Upper lobe of right lung (tissue), 1 donor: ENCODE results near the gene ME3. TPM values are rescaled to one million over a fixed set of nuclear protein-coding genes. Genes with fewer than 3 reads are reported as not detected.
"Not testable (repeated sequence)": the region's sequence is repeated elsewhere in the genome, so short reads cannot be mapped to it uniquely, and the experiment has no call there.

Experiments used
- ATAC-seq: fragments of 200-7000 bp; cut with Tn5 transposase; one replicate; pipeline ENCODE4 v1.9.1; 2020; ENCODE audit warnings: mild to moderate bottlenecking, moderate library complexity
- DNase-seq: peaks from one replicate; pipeline ENCODE4 v3.0.0-alpha.2; 2020
- H3K27ac ChIP-seq: fragments of 200-600 bp; one replicate; pipeline ENCODE4 v1.8.0; 2022
- H3K27me3 ChIP-seq: fragments of 200-600 bp; one replicate; pipeline ENCODE4 v1.8.0; 2022; ENCODE audit warnings: mild to moderate bottlenecking
- H3K36me3 ChIP-seq: fragments of 200-600 bp; one replicate; pipeline ENCODE4 v1.8.0; 2022
- H3K4me1 ChIP-seq: fragments of 200-600 bp; one replicate; pipeline ENCODE4 v1.8.0; 2022
- H3K4me3 ChIP-seq: fragments of 200-600 bp; one replicate; pipeline ENCODE4 v1.8.0; 2022; ENCODE audit warnings: mild to moderate bottlenecking
- H3K9me3 ChIP-seq: fragments of 200-600 bp; one replicate; pipeline ENCODE4 v1.8.0; 2022
- CTCF ChIP-seq: fragments of 200-600 bp; IDR thresholded peaks from one replicate; pipeline ENCODE4 v1.8.0; 2022; ENCODE audit warnings: antibody characterized with exemption
- intact Hi-C: fragments of 100-400 bp; cut with DNase I; formaldehyde crosslinking; loops from one replicate; pipeline ENCODE4 v1.11.0; 2022
- total RNA-seq: library from RNA; stranded (reverse); fragmentation: NEBNext Ultra II Directional; extraction: Animal tissue kit (Norgen Biotek cat#: 25700); gene quantifications from one replicate; pipeline ENCODE4 v1.2.1, GENCODE V29; 2021
- donor health status: DM: no; HTN: yes; CAD: no; lungs with severe emphysema.

Gene ME3
- total RNA-seq, 1 donor from 2014 or later = 24.7 TPM

- TF ChIP-seq CTCF = no peak
- H3K36me3 ChIP-seq = no peaks in the 10 kb centered on the region
- intact Hi-C loops = no loop called here
- no peaks in the 10 kb centered on the region for H3K9me3 ChIP-seq
- no peaks in the 10 kb centered on the region for H3K27me3 ChIP-seq
- H3K4me1 ChIP-seq = no peaks in the 10 kb centered on the region
- no peak overlapping the region for H3K4me3 ChIP-seq
- ATAC-seq (no peak), DNase-seq (no peak)
- H3K27ac ChIP-seq = no peak overlapping the region
Measured at GRCh38 chr11:86663291-86663690, 9.1 kb downstream of the ME3 start.

DNA sequence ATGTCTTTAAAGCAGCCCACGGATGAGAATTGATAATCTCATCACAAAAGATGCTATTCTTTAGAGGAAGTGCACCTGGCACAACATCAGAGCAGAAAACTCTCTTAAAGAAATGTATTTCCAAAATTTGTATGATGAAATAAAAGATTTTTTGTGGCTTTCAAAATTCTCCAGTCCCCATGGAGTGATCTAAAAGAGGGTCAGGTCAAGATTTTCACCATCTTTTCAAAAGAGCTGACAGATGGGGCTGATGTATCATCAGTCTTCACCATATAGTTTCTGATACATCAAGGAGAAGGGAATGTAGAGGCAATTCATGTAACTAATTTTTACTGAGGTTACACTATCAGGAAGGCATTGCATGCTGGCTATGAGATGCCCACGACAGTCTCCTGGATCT lies 11.7 kb downstream of the ME3 start:
- no peak for TF ChIP-seq CTCF
- no peak for DNase-seq
- Histone ChIP-seq H3K9me3 (no peaks in the 10 kb centered on the region), H3K36me3 (no peaks in the 10 kb centered on the region), H3K4me3 (no peak overlapping the region), H3K27ac (no peak overlapping the region), H3K27me3 (no peaks in the 10 kb centered on the region), H3K4me1 (no peaks in the 10 kb centered on the region)
- ATAC-seq = no peak
- intact Hi-C loops = no loop called here

DNA sequence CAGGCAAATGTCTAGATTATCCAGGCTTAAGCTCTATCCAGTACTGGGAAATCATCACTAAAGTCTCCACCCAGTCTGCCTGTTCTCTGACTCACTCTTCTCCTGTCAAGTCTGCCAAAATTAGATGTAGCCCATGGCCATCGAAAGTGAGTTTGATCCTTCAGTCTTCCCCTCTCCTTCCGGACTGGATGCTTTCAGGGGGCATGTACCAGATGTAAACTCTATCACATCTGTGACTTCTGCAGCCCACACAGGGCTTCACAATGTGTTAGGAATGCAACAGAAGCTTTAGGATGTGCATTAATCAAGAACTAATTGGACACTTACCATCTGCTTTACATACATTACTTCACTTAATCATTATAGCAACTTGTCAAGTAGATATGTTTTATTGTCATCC lies 12.3 kb downstream of the ME3 start:
- DNase-seq (no peak), ATAC-seq (no peak)
- H3K27ac ChIP-seq = no peak overlapping the region

DNA sequence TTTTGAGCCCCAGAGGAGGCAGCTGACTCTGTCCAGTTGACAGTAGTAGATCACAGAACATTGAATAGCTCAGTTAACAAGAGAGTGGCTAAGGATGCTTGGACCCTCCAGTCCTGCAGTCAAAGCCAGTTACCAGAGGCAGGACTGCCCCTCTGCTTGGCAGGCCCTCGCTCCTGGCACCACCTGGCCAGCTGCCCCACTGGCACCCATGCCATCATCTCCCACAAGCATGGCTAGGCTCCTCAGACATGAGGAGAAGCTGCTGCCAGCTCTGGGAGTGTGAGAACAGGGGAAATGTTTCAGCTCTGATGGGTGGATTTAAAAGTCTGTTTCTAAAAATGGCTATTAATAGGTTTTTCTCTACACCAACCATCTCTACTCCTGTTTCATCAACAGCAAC lies 13.9 kb downstream of the ME3 start:
- no peak for TF ChIP-seq CTCF
- Histone ChIP-seq H3K36me3 (no peaks in the 10 kb centered on the region), H3K9me3 (no peaks in the 10 kb centered on the region), H3K27ac (no peak overlapping the region), H3K4me1 (no peaks in the 10 kb centered on the region), H3K27me3 (no peaks in the 10 kb centered on the region), H3K4me3 (no peak overlapping the region)
- DNase-seq = no peak
- no peak for ATAC-seq
- intact Hi-C loops = no loop called here

More for the DNA sequence above, 12.3 kb downstream of the ME3 start:
- no peak for TF ChIP-seq CTCF
- H3K36me3 ChIP-seq = no peaks in the 10 kb centered on the region
- H3K4me1 ChIP-seq = no peaks in the 10 kb centered on the region
- intact Hi-C loops = no loop called here
- H3K9me3 ChIP-seq = no peaks in the 10 kb centered on the region
- H3K4me3 ChIP-seq = no peak overlapping the region
- H3K27me3 ChIP-seq = no peaks in the 10 kb centered on the region

- intact Hi-C loops, H3K36me3 ChIP-seq, H3K27me3 ChIP-seq, H3K4me3 ChIP-seq, ATAC-seq, H3K9me3 ChIP-seq, DNase-seq, H3K27ac ChIP-seq, H3K4me1 ChIP-seq: not testable (repeated sequence)
Measured at GRCh38 chr11:86645212-86645611, 27.2 kb downstream of the ME3 start.

GRCh38 chr11:86644291-86644690 lies 28.1 kb downstream of the ME3 start:
- H3K36me3 ChIP-seq = no peaks in the 10 kb centered on the region
- no peaks in the 10 kb centered on the region for H3K9me3 ChIP-seq
- H3K4me3 ChIP-seq = no peak overlapping the region
- TF ChIP-seq CTCF = no peak
- peaks cover 5% of the 10 kb centered on the region for H3K4me1 ChIP-seq
- ATAC-seq (no peak), DNase-seq (no peak)
- no peak overlapping the region for H3K27ac ChIP-seq
- no peaks in the 10 kb centered on the region for H3K27me3 ChIP-seq
- intact Hi-C loops = no loop called here
